ENCODE data around the gene PCDHA4. TPM values are rescaled to one million over a fixed set of nuclear protein-coding genes. Genes with fewer than 3 reads are reported as not detected.

The PCDHA4 gene
- total RNA-seq, 1 donor, result not detected

Other genes starting within 250 kb of the PCDHA4 start
- 21.2 TPM for gene SRA1, start 249.6 kb upstream of the PCDHA4 start, total RNA-seq
- 24.2 TPM for gene APBB3, start 242.5 kb upstream of the PCDHA4 start, total RNA-seq
- 13.1 TPM for gene SLC35A4, start 242.2 kb upstream of the PCDHA4 start, total RNA-seq
- gene CD14, start 173.9 kb upstream of the PCDHA4 start, total RNA-seq, result 138 TPM
- 13.7 TPM for gene TMCO6, start 167.6 kb upstream of the PCDHA4 start, total RNA-seq
- gene NDUFA2, start 159.4 kb upstream of the PCDHA4 start, total RNA-seq, result 43.2 TPM
- gene IK, start 159.2 kb upstream of the PCDHA4 start, total RNA-seq, result 180 TPM
- 11.8 TPM for gene WDR55, start 142.2 kb upstream of the PCDHA4 start, total RNA-seq
- 0.31 TPM for gene DND1, start 133.5 kb upstream of the PCDHA4 start, total RNA-seq
- gene HARS1, start 115.7 kb upstream of the PCDHA4 start, total RNA-seq, result 26.0 TPM
- 31.8 TPM for gene HARS2, start 115.6 kb upstream of the PCDHA4 start, total RNA-seq
- 34.2 TPM for gene ZMAT2, start 106.6 kb upstream of the PCDHA4 start, total RNA-seq
- gene PCDHA1, start 20.9 kb upstream of the PCDHA4 start, total RNA-seq, result not detected
- not detected for gene PCDHA2, start 12.2 kb upstream of the PCDHA4 start, total RNA-seq
- not detected for gene PCDHA3, start 6.0 kb upstream of the PCDHA4 start, total RNA-seq
- under 0.01 TPM for gene PCDHA5, start 14.5 kb downstream of the PCDHA4 start, total RNA-seq
- gene PCDHA6, start 20.9 kb downstream of the PCDHA4 start, total RNA-seq, result not detected
- not detected for gene PCDHA7, start 27.2 kb downstream of the PCDHA4 start, total RNA-seq
- gene PCDHA8, start 34.1 kb downstream of the PCDHA4 start, total RNA-seq, result not detected
- not detected for gene PCDHA9, start 41.3 kb downstream of the PCDHA4 start, total RNA-seq
- not detected for gene PCDHA10, start 48.8 kb downstream of the PCDHA4 start, total RNA-seq
- 0.10 TPM for gene PCDHA11, start 61.9 kb downstream of the PCDHA4 start, total RNA-seq
- not detected for gene PCDHA12, start 68.2 kb downstream of the PCDHA4 start, total RNA-seq
- gene PCDHA13, start 75.1 kb downstream of the PCDHA4 start, total RNA-seq, result not detected
- not detected for gene PCDHAC1, start 119.2 kb downstream of the PCDHA4 start, total RNA-seq
- gene PCDHAC2, start 159.4 kb downstream of the PCDHA4 start, total RNA-seq, result not detected
- gene PCDHB1, start 244.3 kb downstream of the PCDHA4 start, total RNA-seq, result under 0.01 TPM

All from mononuclear cell (primary cell).